Testis (tissue), 2 donors: ENCODE results near the gene CLCN4.

Experiments
- CTCF ChIP-seq, 3 experiments: fragments of 450-650 bp in 2 of 3; fragments of 200-600 bp in 1 of 3; sonication (generic) in 1 of 3; IDR thresholded peaks; one replicate each; pipeline ENCODE4 v1.5.1; 2016 to 2019; ENCODE audit warnings: antibody characterized with exemption in 3 of 3, mild to moderate bottlenecking in 2 of 3, moderate library complexity in 1 of 3
- POLR2A ChIP-seq: fragments of 450-650 bp; IDR thresholded peaks from one replicate; pipeline ENCODE4 v1.6.1; 2017; ENCODE audit warnings: antibody characterized with exemption, mild to moderate bottlenecking, moderate library complexity

GRCh38 chrX:10187421-10187820, 30.6 kb downstream of the CLCN4 start:
- TF ChIP-seq CTCF (IDR thresholded peaks at IDR 0.05) (no peak), POLR2A (no peak)
